Mesenchymal stem cell (in vitro differentiated cells and primary cell): ENCODE measurements around the gene NMNAT2. TPM values are rescaled to one million over a fixed set of nuclear protein-coding genes. Genes with fewer than 3 reads are reported as not detected.

Experiments
- DNase-seq: peaks from one replicate; pipeline ENCODE4 v3.0.0-alpha.2; 2013
- H2AFZ ChIP-seq: one replicate; pipeline ENCODE4 v1.6.1; 2013; ENCODE audit warnings: low read depth, mild to moderate bottlenecking, control low read depth, inconsistent platforms, low read length, moderate library complexity
- H2AK5ac ChIP-seq: 2 replicates; pipeline ENCODE4 v1.6.1; 2013; ENCODE audit warnings: low read length, moderate library complexity, mild to moderate bottlenecking, inconsistent platforms; ENCODE audit not compliant: severe bottlenecking
- H2BK120ac ChIP-seq: one replicate; pipeline ENCODE4 v1.6.1; 2013; ENCODE audit warnings: low read depth, mild to moderate bottlenecking, inconsistent platforms, low read length, moderate library complexity
- H2BK12ac ChIP-seq, 2 experiments: one replicate each; pipeline ENCODE4 v1.6.1; 2013; ENCODE audit warnings: inconsistent platforms in 2 of 2, low read length in 2 of 2, mild to moderate bottlenecking in 2 of 2, moderate library complexity in 2 of 2, control low read depth in 1 of 2
- H2BK15ac ChIP-seq: one replicate; pipeline ENCODE4 v1.6.1; 2013; ENCODE audit warnings: mild to moderate bottlenecking, low read depth, inconsistent platforms; ENCODE audit not compliant: poor library complexity, severe bottlenecking
- H2BK5ac ChIP-seq: 2 replicates; pipeline ENCODE4 v1.6.1; 2013; ENCODE audit warnings: low read depth, mild to moderate bottlenecking, low read length, control low read depth, inconsistent platforms; ENCODE audit not compliant: poor library complexity, severe bottlenecking
- H3K14ac ChIP-seq, 2 experiments: one replicate each; pipeline ENCODE4 v1.6.1; 2013; ENCODE audit warnings: inconsistent platforms in 2 of 2, low read length in 2 of 2, control low read depth in 1 of 2, mild to moderate bottlenecking in 1 of 2, moderate library complexity in 1 of 2
- H3K18ac ChIP-seq, 2 experiments: one replicate each; pipeline ENCODE4 v1.6.1; 2013; ENCODE audit warnings: inconsistent platforms in 2 of 2, low read length in 2 of 2, control low read depth in 1 of 2, low read depth in 1 of 2, mild to moderate bottlenecking in 1 of 2
- H3K23ac ChIP-seq, 2 experiments: one replicate each; pipeline ENCODE4 v1.6.1; 2013; ENCODE audit warnings: inconsistent platforms in 2 of 2, low read length in 2 of 2, mild to moderate bottlenecking in 2 of 2, moderate library complexity in 2 of 2, control low read depth in 1 of 2
- H3K27ac ChIP-seq: 2 replicates; pipeline ENCODE4 v1.5.1; 2013; ENCODE audit warnings: mild to moderate bottlenecking, moderate library complexity, low read length, control low read depth, inconsistent platforms; ENCODE audit not compliant: poor library complexity, severe bottlenecking
- H3K27me3 ChIP-seq, 2 experiments: 2 replicates each; pipeline versions ENCODE4 v1.6.1 to v1.7.0; 2013; ENCODE audit warnings: low read length in 2 of 2, mild to moderate bottlenecking in 2 of 2, moderate library complexity in 2 of 2, control low read depth in 1 of 2, inconsistent platforms in 1 of 2; ENCODE audit not compliant: control insufficient read depth in 1 of 2, insufficient read depth in 1 of 2
- H3K36me3 ChIP-seq, 2 experiments: 2 replicates each; pipeline versions ENCODE4 v1.6.1 to v1.7.0; 2013; ENCODE audit warnings: low read length in 2 of 2, control low read depth in 1 of 2, inconsistent platforms in 1 of 2, low read depth in 1 of 2, mild to moderate bottlenecking in 1 of 2; ENCODE audit not compliant: insufficient read depth in 2 of 2, control insufficient read depth in 1 of 2
- H3K4ac ChIP-seq, 2 experiments: one replicate each; pipeline ENCODE4 v1.6.1; 2013; ENCODE audit warnings: inconsistent platforms in 2 of 2, low read length in 2 of 2, mild to moderate bottlenecking in 2 of 2, moderate library complexity in 2 of 2, control low read depth in 1 of 2, low read depth in 1 of 2
- H3K4me1 ChIP-seq: 2 replicates; pipeline ENCODE4 v1.6.1; 2013; ENCODE audit warnings: low read depth, low read length, control low read depth; ENCODE audit not compliant: control insufficient read depth, insufficient read depth
- H3K4me2 ChIP-seq: 2 replicates; pipeline ENCODE4 v1.6.1; 2013; ENCODE audit warnings: low read length, mild to moderate bottlenecking, inconsistent platforms; ENCODE audit not compliant: poor library complexity, severe bottlenecking
- H3K4me3 ChIP-seq, 2 experiments: 2 replicates each; pipeline versions ENCODE4 v1.5.1 to v1.7.0; 2013; ENCODE audit warnings: low read length in 2 of 2, mild to moderate bottlenecking in 2 of 2, control low read depth in 1 of 2, low read depth in 1 of 2; ENCODE audit not compliant: insufficient read depth in 1 of 2
- H3K79me1 ChIP-seq: replicated peaks from 2 replicates; pipeline ENCODE4 v1.6.1; 2013; ENCODE audit warnings: mild to moderate bottlenecking, control low read depth, low read length, inconsistent platforms; ENCODE audit not compliant: poor library complexity, severe bottlenecking
- H3K9ac ChIP-seq: 2 replicates; pipeline ENCODE4 v1.7.0; 2013; ENCODE audit warnings: mild to moderate bottlenecking, low read length, moderate library complexity
- H3K9me3 ChIP-seq: 2 replicates; pipeline ENCODE4 v1.7.0; 2013; ENCODE audit warnings: mild to moderate bottlenecking, low read length; ENCODE audit not compliant: control insufficient read depth
- H4K8ac ChIP-seq: one replicate; pipeline ENCODE4 v1.6.1; 2013; ENCODE audit warnings: inconsistent platforms, mild to moderate bottlenecking, low read length, moderate library complexity
- H4K91ac ChIP-seq: one replicate; pipeline ENCODE4 v1.6.1; 2013; ENCODE audit warnings: mild to moderate bottlenecking, low read length, inconsistent platforms
- WGBS: methylation state at CpG from one replicate; pipeline ENCODE4 v1.1.7; 2013; ENCODE audit warnings: mixed read lengths; 5-methylcytosine and 5-hydroxymethylcytosine counted together
- polyA plus RNA-seq, 2 experiments: library from polyadenylated mRNA; stranded (reverse); fragments of 200-250 nt; gene quantifications; one replicate each; pipeline ENCODE4 v1.2.3, GENCODE V29; 2013

NMNAT2 gene
- polyA plus RNA-seq (2013, experiment 1 of 2) = 1.5 TPM
- 0.86 TPM for polyA plus RNA-seq (2013, experiment 2 of 2)

DNA sequence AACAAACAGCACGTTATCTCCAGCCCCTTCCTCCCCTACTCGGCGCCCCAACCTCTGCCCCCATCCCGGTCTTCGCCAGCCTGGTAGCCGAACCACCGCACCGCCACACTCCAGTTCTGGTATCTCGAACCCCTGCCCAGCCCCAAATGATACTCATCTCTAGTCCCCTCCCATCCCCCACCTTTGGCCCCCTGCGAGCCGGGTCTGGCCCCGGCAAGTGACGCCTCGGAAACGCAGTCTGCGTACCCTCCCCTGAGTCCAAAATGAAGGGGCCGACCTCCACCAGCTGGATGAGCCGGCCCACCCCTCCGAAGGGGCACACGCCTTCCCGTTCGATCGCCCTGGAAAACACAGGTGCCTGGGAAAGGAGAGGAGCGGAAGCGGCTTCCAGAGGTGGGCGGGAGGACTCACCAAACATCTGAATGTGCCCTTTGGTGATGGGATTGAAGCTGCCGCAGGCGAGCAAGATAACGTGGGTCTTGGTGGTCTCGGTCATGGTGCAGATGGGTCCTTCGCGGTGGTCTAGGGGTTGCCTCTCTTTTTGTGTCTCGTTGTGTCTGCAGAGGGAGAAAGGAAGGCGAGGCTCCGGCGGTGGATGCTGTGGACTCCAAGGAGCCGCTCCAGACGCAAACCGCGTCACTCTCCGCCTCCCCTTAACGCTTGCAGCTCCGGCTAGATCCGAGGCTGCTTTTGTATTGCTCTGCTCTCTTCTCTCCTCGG is at the start of gene NMNAT2:
NMNAT2 (minus strand) TSS at position 609 of the 720 bp plus-strand sequence; CDS start at position 496, 113 bp downstream.
- Histone ChIP-seq H3K14ac (no peak within 1 kb of the TSS), H3K79me1 (no peaks in the 10 kb centered on the region), H3K27ac (no peak within 1 kb of the TSS), H4K8ac (no peak within 1 kb of the TSS), H3K4ac (peak within 1 kb of the TSS in 1 of 2 experiments; percentile 6), H4K91ac (no peak within 1 kb of the TSS), H3K4me1 (peaks cover 16% of the 10 kb centered on the region), H3K9ac (no peak within 1 kb of the TSS), H3K27me3 (peaks cover 63 to 74% of the 10 kb centered on the region in 2 experiments), H3K23ac (no peak within 1 kb of the TSS), H2BK15ac (no peak within 1 kb of the TSS), H3K36me3 (no peaks in the 10 kb centered on the region), H2BK5ac (no peak within 1 kb of the TSS), H2AK5ac (no peak within 1 kb of the TSS), H2AFZ (no peak within 1 kb of the TSS), H3K9me3 (no peaks in the 10 kb centered on the region), H3K18ac (no peak within 1 kb of the TSS), H3K4me2 (peak within 1 kb of the TSS; percentile 59), H3K4me3 (peak within 1 kb of the TSS in 1 of 2 experiments; percentile 75), H2BK120ac (no peak within 1 kb of the TSS), H2BK12ac (no peak within 1 kb of the TSS)
- DNase-seq = peak; percentile 26
- WGBS = under 1% methylated on average over 45 of the region's 45 CpGs

DNA sequence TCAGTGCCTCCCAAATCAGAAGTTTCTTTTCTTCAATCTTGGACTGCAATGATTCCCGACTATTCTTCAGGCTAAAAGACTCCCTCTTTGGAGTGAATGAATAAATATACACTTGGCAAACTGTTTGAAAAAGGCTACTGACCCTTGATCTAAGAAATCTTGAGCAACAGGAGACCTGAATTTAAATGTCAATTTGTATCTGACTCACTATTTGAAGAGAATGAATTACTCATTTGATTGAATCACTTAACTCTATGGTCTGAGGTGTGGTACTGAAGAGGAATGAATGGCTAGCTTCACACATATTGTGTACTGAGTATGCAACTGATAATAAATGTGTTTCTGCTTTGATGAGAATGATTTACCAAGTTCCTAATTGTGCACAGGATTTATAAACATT is 49.5 kb upstream of the NMNAT2 start:
- Histone ChIP-seq H2BK15ac (no peak overlapping the region), H4K8ac (no peak overlapping the region), H2BK12ac (no peak overlapping the region), H3K79me1 (no peaks in the 10 kb centered on the region), H3K36me3 (no peaks in the 10 kb centered on the region), H2AK5ac (no peak overlapping the region), H2AFZ (no peak overlapping the region), H3K9me3 (no peaks in the 10 kb centered on the region), H3K9ac (no peak overlapping the region), H3K27ac (no peak overlapping the region), H3K4me1 (peaks cover 2% of the 10 kb centered on the region), H3K27me3 (no peaks in the 10 kb centered on the region), H3K14ac (no peak overlapping the region), H2BK120ac (no peak overlapping the region), H3K23ac (no peak overlapping the region), H3K18ac (no peak overlapping the region), H3K4me3 (no peak overlapping the region), H2BK5ac (no peak overlapping the region), H4K91ac (no peak overlapping the region), H3K4ac (no peak overlapping the region), H3K4me2 (no peak overlapping the region)
- WGBS = no CpG with 5 or more reads among the region's 1 CpG
- no peak for DNase-seq

DNA sequence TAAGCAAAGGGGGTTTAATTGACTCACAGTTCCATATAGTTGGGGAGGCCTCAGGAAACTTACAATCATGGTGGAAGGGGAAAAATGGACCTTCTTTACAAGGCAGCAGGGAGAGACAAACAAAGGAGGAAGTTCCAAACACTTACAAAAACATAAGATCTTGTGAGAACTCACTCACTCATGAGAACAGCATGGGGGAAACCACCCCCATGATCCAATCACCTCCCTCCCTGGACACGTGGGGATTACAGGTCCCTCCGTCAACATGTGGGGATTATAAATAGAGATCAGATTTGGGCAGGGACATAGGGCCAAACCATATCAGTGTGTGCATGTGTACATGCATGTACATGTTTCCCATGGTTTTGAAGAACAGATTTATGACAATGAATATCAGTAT is 48.6 kb upstream of the NMNAT2 start:
- Histone ChIP-seq H3K4me1 (peaks cover 2% of the 10 kb centered on the region), H2BK5ac (no peak overlapping the region), H2AFZ (no peak overlapping the region), H2BK12ac (no peak overlapping the region), H3K9ac (no peak overlapping the region), H3K79me1 (no peaks in the 10 kb centered on the region), H3K18ac (no peak overlapping the region), H2BK15ac (no peak overlapping the region), H2AK5ac (no peak overlapping the region), H4K8ac (no peak overlapping the region), H3K9me3 (no peaks in the 10 kb centered on the region), H3K4me3 (no peak overlapping the region), H3K4me2 (no peak overlapping the region), H3K36me3 (no peaks in the 10 kb centered on the region), H3K27ac (no peak overlapping the region), H4K91ac (no peak overlapping the region), H3K27me3 (no peaks in the 10 kb centered on the region), H3K4ac (no peak overlapping the region), H2BK120ac (no peak overlapping the region), H3K14ac (no peak overlapping the region), H3K23ac (no peak overlapping the region)
- DNase-seq = no peak
- no CpG with 5 or more reads among the region's 2 CpGs for WGBS

DNA sequence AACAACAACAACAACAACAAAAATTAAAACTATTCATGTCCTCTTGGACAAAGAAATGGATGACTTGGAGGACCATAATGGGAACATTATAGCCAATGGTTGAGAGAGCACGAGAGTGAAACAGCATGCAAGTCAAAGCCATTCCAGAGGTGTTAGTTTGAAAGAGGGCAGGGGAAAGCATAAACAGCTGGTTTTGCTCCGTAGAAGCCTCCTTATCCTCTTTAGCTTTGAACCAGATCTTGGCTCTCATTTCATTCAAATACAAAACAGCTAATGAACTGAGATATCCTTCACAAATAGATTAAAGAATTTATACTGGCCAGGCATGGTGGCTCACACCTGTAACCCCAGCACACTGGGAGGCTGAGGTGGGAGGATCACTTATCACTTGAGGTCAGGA is 45.4 kb upstream of the NMNAT2 start:
- Histone ChIP-seq H2BK12ac (no peak overlapping the region), H3K36me3 (no peaks in the 10 kb centered on the region), H3K4me3 (no peak overlapping the region), H3K9ac (no peak overlapping the region), H2BK120ac (no peak overlapping the region), H4K91ac (no peak overlapping the region), H2AFZ (no peak overlapping the region), H3K79me1 (no peaks in the 10 kb centered on the region), H3K27me3 (no peaks in the 10 kb centered on the region), H2AK5ac (no peak overlapping the region), H2BK5ac (no peak overlapping the region), H2BK15ac (no peak overlapping the region), H3K14ac (no peak overlapping the region), H4K8ac (no peak overlapping the region), H3K27ac (no peak overlapping the region), H3K4me1 (no peaks in the 10 kb centered on the region), H3K18ac (no peak overlapping the region), H3K4me2 (no peak overlapping the region), H3K9me3 (no peaks in the 10 kb centered on the region), H3K4ac (no peak overlapping the region), H3K23ac (no peak overlapping the region)
- DNase-seq = no peak
- WGBS = 46% methylated on average over 2 of the region's 2 CpGs
